Adrenal gland (tissue), 5 donors: ENCODE measurements around the gene MYL12A.

ENCODE experiments used
- CTCF ChIP-seq, 6 experiments: fragments of 450-650 bp in 4 of 6; fragments of 200-600 bp in 2 of 6; sonication (generic) in 1 of 6; IDR thresholded peaks; 1 replicate in 5 of 6; 2 replicates in 1 of 6; pipeline versions ENCODE4 v1.5.1 to v1.8.0; 2016 to 2021; ENCODE audit warnings: antibody characterized with exemption in 6 of 6, mild to moderate bottlenecking in 2 of 6, moderate library complexity in 1 of 6
- POLR2A ChIP-seq, 2 donors: fragments of 450-650 bp; IDR thresholded peaks; one replicate each; pipeline ENCODE4 v1.6.1; 2017; ENCODE audit warnings: antibody characterized with exemption in 2 of 2, mild to moderate bottlenecking in 2 of 2, moderate library complexity in 1 of 2
- donor health status: DM: no; HTN: no; CAD: no.

- no peak for TF ChIP-seq CTCF (IDR thresholded peaks at IDR 0.05)
- no peak for TF ChIP-seq POLR2A (IDR thresholded peaks at IDR 0.05)
Measured at GRCh38 chr18:3236470-3236869, 11.1 kb upstream of the MYL12A start.
